Peyer's patch (tissue), 4 donors: ENCODE data around the gene LRG1. TPM values are rescaled to one million over a fixed set of nuclear protein-coding genes. Genes with fewer than 3 reads are reported as not detected.
A peak's percentile ranks its signal among the peaks of the same experiment; 100 is the strongest.
"Not testable (repeated sequence)": the region's sequence is repeated elsewhere in the genome, so short reads cannot be mapped to it uniquely, and the experiment has no call there.

Experiments
- DNase-seq, 3 donors: peaks; one replicate each; pipeline ENCODE4 v3.0.0-alpha.2; 2017 to 2019
- H3K27ac ChIP-seq, 4 donors: fragments of 200-600 bp; sonication (generic); one replicate each; pipeline ENCODE4 v1.5.1; 2016 to 2019
- H3K27me3 ChIP-seq, 2 donors: fragments of 200-600 bp; sonication (generic); one replicate each; pipeline ENCODE4 v1.5.1; 2019
- H3K36me3 ChIP-seq, 3 donors: fragments of 200-600 bp; sonication (generic); one replicate each; pipeline ENCODE4 v1.5.1; 2016 to 2019
- H3K4me1 ChIP-seq, 4 donors: fragments of 200-600 bp; sonication (generic); one replicate each; pipeline ENCODE4 v1.5.1; 2016 to 2019
- H3K4me3 ChIP-seq, 4 donors: fragments of 200-600 bp; sonication (generic); 1 replicate in 3 of 4; 2 replicates in 1 of 4; pipeline ENCODE4 v1.5.1; 2016 to 2019; ENCODE audit warnings: mild to moderate bottlenecking in 1 of 4
- H3K9me3 ChIP-seq, 4 donors: fragments of 200-600 bp; sonication (generic); one replicate each; pipeline ENCODE4 v1.5.1; 2016 to 2019; ENCODE audit warnings: mild to moderate bottlenecking in 1 of 4
- CTCF ChIP-seq, 6 experiments: fragments of 450-650 bp in 4 of 6; fragments of 200-600 bp in 2 of 6; sonication (generic) in 1 of 6; IDR thresholded peaks; one replicate each; pipeline ENCODE4 v1.5.1; 2017 to 2019; ENCODE audit warnings: antibody characterized with exemption in 6 of 6, mild to moderate bottlenecking in 3 of 6, moderate library complexity in 1 of 6
- POLR2A ChIP-seq, 2 donors: fragments of 450-650 bp; IDR thresholded peaks; one replicate each; pipeline ENCODE4 v1.5.1; 2017; ENCODE audit warnings: antibody characterized with exemption in 2 of 2, mild to moderate bottlenecking in 2 of 2, moderate library complexity in 2 of 2
- total RNA-seq, 4 donors: library from RNA; depleted of rRNA; stranded (reverse); fragments of >200 nt; gene quantifications; one replicate each; pipeline ENCODE4 v1.1.0, GENCODE V29; 2016

Gene LRG1
- total RNA-seq, 4 donors from 2014 or later: 1.7 to 3.5 (median 3.0) TPM

GRCh38 chr19:4543842-4544647 lies 4.2 kb upstream of the LRG1 start:
- no peaks in the 10 kb centered on the region for H3K9me3 ChIP-seq
- no peaks in the 10 kb centered on the region for H3K36me3 ChIP-seq
- DNase-seq: no peak
- H3K4me1 ChIP-seq: no peaks in the 10 kb centered on the region
- no peaks in the 10 kb centered on the region for H3K27me3 ChIP-seq
- H3K4me3 ChIP-seq: peak overlapping the region in 1 of 4 donors; percentile 11
- no peak overlapping the region for H3K27ac ChIP-seq
- TF ChIP-seq POLR2A (IDR thresholded peaks at IDR 0.05): no peak
- no peak for TF ChIP-seq CTCF (IDR thresholded peaks at IDR 0.05)

- DNase-seq: no peak
- H3K27ac ChIP-seq: no peak overlapping the region
- no peaks in the 10 kb centered on the region for H3K4me1 ChIP-seq
- H3K27me3 ChIP-seq: no peaks in the 10 kb centered on the region
- H3K4me3 ChIP-seq: peak overlapping the region in 1 of 4 donors; percentile 11
- H3K9me3 ChIP-seq: no peaks in the 10 kb centered on the region
- H3K36me3 ChIP-seq: no peaks in the 10 kb centered on the region
- TF ChIP-seq CTCF (IDR thresholded peaks at IDR 0.05): no peak
- no peak for TF ChIP-seq POLR2A (IDR thresholded peaks at IDR 0.05)
Measured at GRCh38 chr19:4542896-4543841, 3.3 kb upstream of the LRG1 start.

GRCh38 chr19:4541806-4542145 lies 1.9 kb upstream of the LRG1 start:
- H3K36me3 ChIP-seq, H3K4me3 ChIP-seq, H3K9me3 ChIP-seq, H3K4me1 ChIP-seq, DNase-seq, H3K27ac ChIP-seq, H3K27me3 ChIP-seq: not testable (repeated sequence)

- no peak overlapping the region for H3K4me3 ChIP-seq
- TF ChIP-seq CTCF (IDR thresholded peaks at IDR 0.05): no peak
- no peak for TF ChIP-seq POLR2A (IDR thresholded peaks at IDR 0.05)
- no peaks in the 10 kb centered on the region for H3K27me3 ChIP-seq
- no peak overlapping the region for H3K27ac ChIP-seq
- no peak for DNase-seq
- no peaks in the 10 kb centered on the region for H3K4me1 ChIP-seq
- no peaks in the 10 kb centered on the region for H3K9me3 ChIP-seq
- no peaks in the 10 kb centered on the region for H3K36me3 ChIP-seq
Measured at GRCh38 chr19:4541114-4541805, 1.4 kb upstream of the LRG1 start.

GRCh38 chr19:4539169-4539692 lies 605 bp downstream of the LRG1 start:
- H3K4me1 ChIP-seq: peaks cover 0 to 9% (median 0%) of the 10 kb centered on the region in 4 donors
- H3K36me3 ChIP-seq: no peaks in the 10 kb centered on the region
- H3K27me3 ChIP-seq: peaks cover 0 to 9% of the 10 kb centered on the region in 2 donors
- no peak for TF ChIP-seq POLR2A (IDR thresholded peaks at IDR 0.05)
- no peak for TF ChIP-seq CTCF (IDR thresholded peaks at IDR 0.05)
- H3K27ac ChIP-seq: peak overlapping the region in 1 of 4 donors; percentile 33
- DNase-seq: no peak
- H3K4me3 ChIP-seq: peak overlapping the region in 1 of 4 donors; percentile 14
- no peaks in the 10 kb centered on the region for H3K9me3 ChIP-seq
